GM12864 (cell line): ENCODE data around the gene DEDD2.

Source experiments
- DNase-seq: peaks from one replicate; pipeline ENCODE4 v3.0.0-alpha.2; 2011; ENCODE audit warnings: low read depth
- H3K4me3 ChIP-seq: 2 replicates; pipeline ENCODE4 v1.5.1; 2011; ENCODE audit warnings: mild to moderate bottlenecking, low read depth, low read length, control low read depth
- CTCF ChIP-seq: IDR thresholded peaks from 2 replicates; pipeline ENCODE4 v1.5.1; 2011; ENCODE audit warnings: low read depth, mild to moderate bottlenecking, moderate library complexity, low read length, control low read depth, inconsistent platforms; ENCODE audit errors: missing control alignments

Gene DEDD2

GRCh38 chr19:42246143-42246921 lies 28.9 kb upstream of the DEDD2 start:
- no peak overlapping the region for H3K4me3 ChIP-seq
- no peak for TF ChIP-seq CTCF
- no peak for DNase-seq

- no peak for TF ChIP-seq CTCF
- no peak for DNase-seq
- peak overlapping the region; percentile 34; the same call in 1 of the 2 replicates for H3K4me3 ChIP-seq
These were observed 27.8 kb upstream of the DEDD2 start for GRCh38 chr19:42245231-42245630.

- peak; percentile 64 for TF ChIP-seq CTCF
- peak; percentile 90 for DNase-seq
- H3K4me3 ChIP-seq = peak overlapping the region; percentile 69
These were observed 27.1 kb upstream of the DEDD2 start for GRCh38 chr19:42244347-42245220.

GRCh38 chr19:42242512-42243409 lies 25.3 kb upstream of the DEDD2 start, which contains the start of gene GSK3A:
Gene GSK3A, minus strand, starts transcription at chr19:42242602. Its CDS starts 137 bp downstream, at chr19:42242465.
- no peak for TF ChIP-seq CTCF
- H3K4me3 ChIP-seq = peak within 1 kb of the TSS; percentile 69
- DNase-seq = peak; percentile 98

- H3K4me3 ChIP-seq = peak overlapping the region; percentile 69
- no peak for TF ChIP-seq CTCF
- no peak for DNase-seq
These were observed 24.6 kb upstream of the DEDD2 start for GRCh38 chr19:42242069-42242511.

GRCh38 chr19:42241279-42241678 lies 23.8 kb upstream of the DEDD2 start:
- DNase-seq = no peak
- TF ChIP-seq CTCF = no peak
- peak overlapping the region; percentile 69 for H3K4me3 ChIP-seq
